Neuron (in vitro differentiated cells): ENCODE measurements around the gene ZNF275.

Source experiments
- H2AFZ ChIP-seq: one replicate; pipeline ENCODE4 v1.6.1; 2013; ENCODE audit warnings: low read depth, mild to moderate bottlenecking, inconsistent platforms, low read length, moderate library complexity
- H3K27me3 ChIP-seq: one replicate; pipeline ENCODE4 v1.6.1; 2013; ENCODE audit warnings: low read length; ENCODE audit not compliant: insufficient read depth
- H3K36me3 ChIP-seq: one replicate; pipeline ENCODE4 v1.6.1; 2013; ENCODE audit warnings: low read length; ENCODE audit not compliant: insufficient read depth
- H3K4me1 ChIP-seq: one replicate; pipeline ENCODE4 v1.6.1; 2013; ENCODE audit warnings: low read length; ENCODE audit not compliant: insufficient read depth
- H3K4me3 ChIP-seq: 2 replicates; pipeline ENCODE4 v1.5.1; 2013; ENCODE audit warnings: mild to moderate bottlenecking, low read length, moderate library complexity
- H3K9me3 ChIP-seq: one replicate; pipeline ENCODE4 v1.6.1; 2013; ENCODE audit warnings: low read length

Gene ZNF275

GRCh38 chrX:153333266-153333665 is 687 bp upstream of the ZNF275 start:
- no peaks in the 10 kb centered on the region for H3K36me3 ChIP-seq
- H3K9me3 ChIP-seq, result no peaks in the 10 kb centered on the region
- peak overlapping the region; percentile 21 for H2AFZ ChIP-seq
- H3K27me3 ChIP-seq, result peaks cover 6% of the 10 kb centered on the region
- H3K4me1 ChIP-seq, result no peaks in the 10 kb centered on the region
- H3K4me3 ChIP-seq, result peak overlapping the region; percentile 54

GRCh38 chrX:153334654-153335295 is 822 bp downstream of the ZNF275 start:
- Histone ChIP-seq H2AFZ (no peak overlapping the region), H3K4me1 (no peaks in the 10 kb centered on the region), H3K9me3 (no peaks in the 10 kb centered on the region), H3K36me3 (peaks cover 5% of the 10 kb centered on the region), H3K27me3 (peaks cover 2% of the 10 kb centered on the region), H3K4me3 (peak overlapping the region; percentile 67)

DNA sequence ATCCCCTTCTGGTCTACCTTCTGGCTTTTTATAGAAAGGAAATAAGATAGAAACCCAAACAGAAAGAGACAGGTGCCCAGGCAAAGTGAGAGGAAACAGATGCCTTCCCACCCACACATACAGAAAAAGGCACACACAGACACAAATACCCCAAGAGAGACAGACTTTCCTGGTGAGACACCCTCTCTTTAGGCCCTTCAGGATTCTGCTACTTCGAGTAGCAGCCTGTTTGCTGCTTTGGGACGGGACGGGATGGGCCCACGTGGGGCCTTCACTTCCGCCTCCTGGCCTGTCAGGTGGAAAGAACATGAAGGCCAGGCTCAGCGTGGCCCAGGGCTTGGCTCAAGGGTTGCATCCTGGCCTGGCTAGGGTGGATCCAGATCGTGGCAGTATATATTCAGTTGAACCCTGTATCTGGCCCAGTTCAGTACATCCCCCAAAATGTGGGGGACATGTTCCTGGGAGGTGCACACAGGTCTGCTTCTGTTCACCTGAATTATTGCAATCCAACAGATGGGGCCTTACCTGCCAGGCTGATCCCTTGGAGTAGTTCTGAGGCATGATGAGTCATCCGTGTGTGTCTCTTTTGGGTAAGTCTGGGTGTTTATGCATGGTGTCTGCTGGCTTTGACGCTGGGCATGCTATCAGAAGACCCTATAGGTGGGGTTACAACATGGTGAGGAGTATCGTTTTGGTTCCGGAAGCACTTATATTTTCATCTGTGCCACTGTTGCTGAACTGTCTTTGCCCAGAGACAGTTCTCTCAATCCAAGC is 2.4 kb downstream of the ZNF275 start:
- no peak overlapping the region for H2AFZ ChIP-seq
- H3K4me1 ChIP-seq, result no peaks in the 10 kb centered on the region
- no peaks in the 10 kb centered on the region for H3K27me3 ChIP-seq
- H3K9me3 ChIP-seq, result no peaks in the 10 kb centered on the region
- H3K36me3 ChIP-seq, result peaks cover 5% of the 10 kb centered on the region
- H3K4me3 ChIP-seq, result no peak overlapping the region

DNA sequence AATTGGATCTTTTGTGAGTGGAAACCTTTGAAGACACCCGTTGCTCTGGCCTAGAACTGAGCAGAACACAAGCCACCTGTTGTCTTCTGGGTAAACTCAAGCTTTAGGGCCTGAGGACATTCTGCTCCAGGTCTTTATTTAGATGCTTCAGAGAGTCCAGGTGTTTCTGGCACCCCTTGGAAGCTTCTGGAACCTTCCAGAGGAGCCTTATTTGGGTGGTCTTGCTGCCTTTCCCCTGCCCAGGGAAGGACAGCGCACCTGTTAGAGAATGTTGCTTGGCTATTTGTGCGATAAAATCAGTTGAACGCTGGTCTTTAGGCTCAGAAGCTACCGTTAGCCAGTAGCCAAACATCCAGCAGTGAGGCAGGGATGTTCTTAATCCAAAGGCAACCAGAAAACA is 3.0 kb downstream of the ZNF275 start:
- no peak overlapping the region for H2AFZ ChIP-seq

GRCh38 chrX:153338836-153339235 is 4.9 kb downstream of the ZNF275 start:
- no peak overlapping the region for H2AFZ ChIP-seq
- H3K4me1 ChIP-seq, result no peaks in the 10 kb centered on the region
- peaks cover 7% of the 10 kb centered on the region for H3K36me3 ChIP-seq
- H3K4me3 ChIP-seq, result no peak overlapping the region
- no peaks in the 10 kb centered on the region for H3K27me3 ChIP-seq
- H3K9me3 ChIP-seq, result no peaks in the 10 kb centered on the region

More for the DNA sequence above, 3.0 kb downstream of the ZNF275 start:
- Histone ChIP-seq H3K27me3 (no peaks in the 10 kb centered on the region), H3K36me3 (peaks cover 5% of the 10 kb centered on the region), H3K4me1 (no peaks in the 10 kb centered on the region), H3K9me3 (no peaks in the 10 kb centered on the region), H3K4me3 (no peak overlapping the region)

DNA sequence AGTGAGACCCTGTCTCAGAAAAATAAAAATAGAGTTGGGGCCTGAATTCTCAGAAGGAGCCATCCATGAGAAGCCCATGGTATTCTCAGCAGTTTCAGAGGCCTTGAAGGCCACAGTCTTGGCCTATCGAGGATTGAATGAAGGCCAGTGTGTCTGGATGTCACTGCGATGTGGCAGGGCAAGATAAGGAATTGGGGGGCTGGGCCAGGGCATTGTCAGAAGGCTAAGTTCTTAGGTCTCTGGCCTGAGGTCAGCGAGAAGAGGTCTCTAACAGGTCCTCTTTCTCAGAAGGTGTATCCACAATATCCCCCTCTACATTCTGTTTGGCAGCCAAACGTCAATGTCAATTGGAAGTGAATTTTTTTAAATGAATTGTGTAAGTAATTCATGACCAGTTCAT is 5.7 kb downstream of the ZNF275 start:
- no peak overlapping the region for H3K4me3 ChIP-seq
- H2AFZ ChIP-seq, result no peak overlapping the region
- peaks cover 12% of the 10 kb centered on the region for H3K36me3 ChIP-seq
- H3K27me3 ChIP-seq, result no peaks in the 10 kb centered on the region
- no peaks in the 10 kb centered on the region for H3K9me3 ChIP-seq
- no peaks in the 10 kb centered on the region for H3K4me1 ChIP-seq

DNA sequence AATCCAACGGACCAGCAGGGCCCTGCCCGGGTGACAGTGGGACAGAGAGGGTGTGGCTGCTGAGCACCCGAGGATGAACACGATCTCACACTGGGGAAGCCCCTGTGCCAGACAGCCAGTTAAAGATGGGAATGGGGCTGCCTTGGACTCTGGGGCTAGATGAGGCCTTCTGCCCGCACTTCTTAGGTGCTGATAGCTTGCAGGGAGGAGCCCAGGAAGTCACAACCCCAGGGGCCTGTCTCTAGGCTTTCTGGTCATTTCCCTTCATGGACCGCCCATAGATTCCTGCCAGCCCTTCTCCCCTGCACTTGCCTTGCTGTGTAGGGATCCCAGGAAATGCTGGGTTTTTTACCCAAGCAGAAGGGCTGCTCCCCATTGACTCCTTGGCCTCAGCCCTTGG is 6.2 kb downstream of the ZNF275 start:
- no peaks in the 10 kb centered on the region for H3K4me1 ChIP-seq
- no peak overlapping the region for H3K4me3 ChIP-seq
- no peaks in the 10 kb centered on the region for H3K9me3 ChIP-seq
- no peaks in the 10 kb centered on the region for H3K27me3 ChIP-seq
- H2AFZ ChIP-seq, result no peak overlapping the region
- peaks cover 12% of the 10 kb centered on the region for H3K36me3 ChIP-seq

- Histone ChIP-seq H3K4me1 (no peaks in the 10 kb centered on the region), H3K36me3 (peaks cover 24% of the 10 kb centered on the region), H3K27me3 (no peaks in the 10 kb centered on the region), H2AFZ (no peak overlapping the region), H3K4me3 (no peak overlapping the region), H3K9me3 (no peaks in the 10 kb centered on the region)
Measured at GRCh38 chrX:153342762-153343558, 9.0 kb downstream of the ZNF275 start.

DNA sequence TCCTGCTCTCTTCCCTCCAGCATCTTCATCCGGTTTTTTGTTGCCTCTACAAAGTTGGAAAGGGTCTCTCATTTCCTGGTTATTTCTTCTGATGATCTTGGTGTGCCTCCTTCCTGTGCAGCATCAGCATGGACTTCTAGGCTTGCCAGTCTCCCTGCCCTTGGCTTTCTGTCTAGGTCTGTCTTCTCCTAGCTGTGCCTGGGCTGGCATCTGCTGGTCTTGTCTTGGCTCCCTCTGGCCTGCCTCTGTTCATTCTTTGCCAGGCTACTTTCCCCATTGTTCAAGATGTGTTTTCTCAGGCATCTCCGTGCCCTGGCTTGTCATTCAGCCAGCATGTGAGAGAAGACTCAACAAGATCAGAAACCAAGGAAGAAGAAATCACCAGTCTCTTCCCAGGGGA is 9.7 kb downstream of the ZNF275 start:
- H2AFZ ChIP-seq, result no peak overlapping the region
- H3K4me3 ChIP-seq, result no peak overlapping the region
- no peaks in the 10 kb centered on the region for H3K9me3 ChIP-seq
- no peaks in the 10 kb centered on the region for H3K4me1 ChIP-seq
- no peaks in the 10 kb centered on the region for H3K27me3 ChIP-seq
- peaks cover 25% of the 10 kb centered on the region for H3K36me3 ChIP-seq

GRCh38 chrX:153347530-153347929 is 13.6 kb downstream of the ZNF275 start:
- Histone ChIP-seq H3K36me3 (peaks cover 24% of the 10 kb centered on the region), H2AFZ (no peak overlapping the region), H3K4me3 (no peak overlapping the region), H3K9me3 (no peaks in the 10 kb centered on the region), H3K4me1 (no peaks in the 10 kb centered on the region), H3K27me3 (no peaks in the 10 kb centered on the region)

DNA sequence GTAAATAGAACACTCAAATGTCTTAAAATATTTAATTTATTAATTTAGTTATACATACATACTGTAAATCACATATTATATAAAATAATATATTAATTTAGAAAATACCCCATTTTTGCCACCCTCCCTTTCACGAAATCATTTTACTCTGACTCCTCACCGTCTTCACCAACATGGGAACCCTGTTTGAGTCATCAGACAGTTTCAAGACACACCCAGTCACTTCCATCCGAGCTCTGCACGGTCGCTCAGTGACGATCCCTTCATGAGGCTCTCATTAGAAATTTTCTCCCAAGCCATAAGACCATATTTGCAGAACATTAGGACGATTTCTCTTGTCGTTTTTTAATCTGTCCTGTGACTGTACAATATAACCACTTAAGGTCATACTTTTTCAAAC is 14.5 kb downstream of the ZNF275 start:
- H3K36me3 ChIP-seq, result peaks cover 24% of the 10 kb centered on the region
- H3K4me3 ChIP-seq, result no peak overlapping the region

DNA sequence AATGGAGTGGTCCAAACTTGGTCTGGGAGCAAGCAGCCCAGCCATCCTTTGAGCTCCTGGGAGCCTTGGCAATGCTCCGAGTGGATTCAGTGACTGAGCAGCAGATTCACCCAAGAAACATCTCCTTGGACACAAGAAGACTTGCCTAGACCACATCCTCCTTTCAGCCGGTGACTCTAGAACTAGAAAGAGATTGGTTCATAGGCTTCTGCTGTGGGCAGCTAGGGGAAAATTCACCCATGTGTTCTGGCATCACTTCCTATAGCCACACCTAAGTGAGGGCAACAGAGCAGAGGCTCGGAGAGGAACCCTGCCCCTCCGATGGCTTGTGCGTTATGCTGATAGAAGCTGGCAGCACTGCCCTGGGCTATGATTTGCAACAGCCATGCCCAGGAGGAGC is 16.0 kb downstream of the ZNF275 start:
- H3K4me1 ChIP-seq, result no peaks in the 10 kb centered on the region
- no peak overlapping the region for H3K4me3 ChIP-seq
- peaks cover 16% of the 10 kb centered on the region for H3K36me3 ChIP-seq
- H2AFZ ChIP-seq, result no peak overlapping the region
- no peaks in the 10 kb centered on the region for H3K9me3 ChIP-seq
- H3K27me3 ChIP-seq, result no peaks in the 10 kb centered on the region

More for the DNA sequence above, 14.5 kb downstream of the ZNF275 start:
- Histone ChIP-seq H2AFZ (no peak overlapping the region), H3K27me3 (no peaks in the 10 kb centered on the region), H3K9me3 (no peaks in the 10 kb centered on the region), H3K4me1 (no peaks in the 10 kb centered on the region)

DNA sequence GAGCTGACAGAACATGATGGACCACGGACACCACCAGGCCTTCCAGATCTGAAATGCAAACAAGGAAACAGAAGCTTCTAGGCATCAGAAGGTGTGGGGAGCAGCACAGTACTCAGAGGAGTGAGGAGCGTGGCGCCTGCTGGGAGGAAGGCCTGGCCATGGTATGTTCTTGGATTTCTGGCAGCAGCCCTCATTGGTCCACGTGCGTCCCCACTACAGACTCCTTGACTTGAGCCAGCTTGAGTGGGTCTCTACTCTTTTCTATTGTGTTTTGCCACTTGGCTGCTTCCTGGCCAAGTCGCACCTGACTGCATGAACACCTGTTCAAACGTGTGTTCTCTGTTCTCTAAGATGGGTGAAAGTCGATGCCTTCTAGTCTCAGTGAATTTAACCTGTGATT is 18.0 kb downstream of the ZNF275 start:
- peaks cover 4% of the 10 kb centered on the region for H3K9me3 ChIP-seq
- H3K36me3 ChIP-seq, result peaks cover 13% of the 10 kb centered on the region
- no peak overlapping the region for H3K4me3 ChIP-seq
- H2AFZ ChIP-seq, result no peak overlapping the region
- H3K27me3 ChIP-seq, result no peaks in the 10 kb centered on the region
- H3K4me1 ChIP-seq, result no peaks in the 10 kb centered on the region
